Panc1 (cell line): Measurements from ENCODE around the gene CARMIL3. TPM values are rescaled to one million over a fixed set of nuclear protein-coding genes. Genes with fewer than 3 reads are reported as not detected.
"Not testable (repeated sequence)": the region's sequence is repeated elsewhere in the genome, so short reads cannot be mapped to it uniquely, and the experiment has no call there.

ENCODE experiments used
- ATAC-seq: fragments of 200-7000 bp; cut with Tn5 transposase; 2 replicates; pipeline ENCODE4 v1.9.1; 2020; ENCODE audit warnings: mild to moderate bottlenecking, moderate library complexity
- BruUV-seq: library from RNA; stranded (reverse); fragments of 400-500 nt; replicated peaks from 2 replicates; lab custom pipeline; 2021; lab: Mats Ljungman, UMichigan
- CTCF ChIA-PET: fragments of 300-600 bp; sonication (Branson Sonifier 250); formaldehyde crosslinking; loops from one replicate; lab custom pipeline; 2022; ENCODE audit warnings: antibody characterized with exemption; lab: Charles Lee
- POLR2A ChIA-PET: fragments of 300-600 bp; sonication (Branson Sonifier 250); formaldehyde crosslinking; loops from one replicate; lab custom pipeline; 2022; ENCODE audit warnings: antibody characterized with exemption; lab: Charles Lee
- DNase-seq: peaks from one replicate; pipeline ENCODE4 v3.0.0-alpha.2; 2010; ENCODE audit warnings: low read depth, low spot score
- H3K27ac ChIP-seq: 2 replicates; pipeline ENCODE4 v1.5.1; 2011; ENCODE audit warnings: mild to moderate bottlenecking, low read length, inconsistent platforms
- H3K27me3 ChIP-seq: fragments of 200-500 bp; sonication (Bioruptor generic); 2 replicates; pipeline ENCODE4 v1.6.0; 2014; ENCODE audit warnings: low read length, inconsistent platforms; ENCODE audit not compliant: control insufficient read depth, insufficient read depth
- H3K36me3 ChIP-seq: fragments of 200-500 bp; sonication (Bioruptor generic); 2 replicates; pipeline ENCODE4 v1.5.1; 2014; ENCODE audit warnings: inconsistent platforms, mild to moderate bottlenecking, low read length, moderate library complexity; ENCODE audit not compliant: control insufficient read depth, insufficient read depth
- H3K4me1 ChIP-seq: 2 replicates; pipeline ENCODE4 v1.5.1; 2011; ENCODE audit warnings: inconsistent platforms, mild to moderate bottlenecking, low read length, moderate library complexity; ENCODE audit not compliant: control insufficient read depth, insufficient read depth
- H3K4me3 ChIP-seq, 2 experiments: 2 replicates each; pipeline ENCODE4 v1.5.1; 2011 to 2012; ENCODE audit warnings: low read depth in 2 of 2, low read length in 2 of 2, mild to moderate bottlenecking in 2 of 2, inconsistent platforms in 1 of 2, moderate library complexity in 1 of 2
- H3K9me3 ChIP-seq: fragments of 200-500 bp; sonication (Bioruptor generic); 2 replicates; pipeline ENCODE4 v1.5.1; 2014; ENCODE audit warnings: low read depth, mild to moderate bottlenecking, inconsistent platforms, low read length, moderate library complexity; ENCODE audit not compliant: control insufficient read depth, insufficient read depth
- CTCF ChIP-seq: fragments of 450-650 bp; IDR thresholded peaks from 2 replicates; pipeline ENCODE4 v1.5.1; 2017; ENCODE audit warnings: mild to moderate bottlenecking
- POLR2AphosphoS5 ChIP-seq: IDR thresholded peaks from 2 replicates; pipeline ENCODE4 v1.6.1; 2012; ENCODE audit warnings: mild to moderate bottlenecking, low read depth, low read length, moderate library complexity
- REST ChIP-seq, 2 experiments: IDR thresholded peaks; 2 replicates each; pipeline ENCODE4 v1.6.1; 2011 to 2012; ENCODE audit warnings: low read depth in 2 of 2, control low read depth in 1 of 2, low read length in 1 of 2, mild to moderate bottlenecking in 1 of 2, moderate library complexity in 1 of 2; ENCODE audit not compliant: insufficient read depth in 1 of 2
- SIN3A ChIP-seq: IDR thresholded peaks from 2 replicates; pipeline ENCODE4 v1.6.1; 2012; ENCODE audit warnings: low read depth, mild to moderate bottlenecking, low read length, moderate library complexity, borderline replicate concordance; ENCODE audit not compliant: insufficient read depth
- TCF7L2 ChIP-seq: IDR thresholded peaks from 2 replicates; pipeline ENCODE4 v1.6.1; 2011; ENCODE audit warnings: mild to moderate bottlenecking, low read depth, low read length, inconsistent platforms
- in situ Hi-C: cut with HindIII; loops from 2 replicates; pipeline ENCODE4 v1.10.0; 2016; ENCODE audit warnings: low sequenced_read_pairs, low pct_unique_long_range_greater_than_20kb
- intact Hi-C: fragments of 100-400 bp; cut with micrococcal nuclease; formaldehyde crosslinking; loops from one replicate; pipeline ENCODE4 v1.10.0; 2022; ENCODE audit not compliant: unreplicated experiment
- total RNA-seq: library from RNA; stranded (reverse); gene quantifications from one replicate; pipeline ENCODE4 v1.2.1, GENCODE V29; 2021; ENCODE audit not compliant: unreplicated experiment

Gene CARMIL3
- total RNA-seq, 1 experiment from 2014 or later: 0.15 TPM

GRCh38 chr14:24011051-24011450, 40.8 kb upstream of the CARMIL3 start:
- ChIA-PET CTCF (no interaction called here), POLR2A (no interaction called here)
- Histone ChIP-seq H3K27ac (no peak overlapping the region), H3K27me3 (no peaks in the 10 kb centered on the region), H3K4me3 (no peak overlapping the region), H3K9me3 (no peaks in the 10 kb centered on the region), H3K36me3 (no peaks in the 10 kb centered on the region), H3K4me1 (no peaks in the 10 kb centered on the region)
- BruUV-seq: no TSS peak
- ATAC-seq (no peak), DNase-seq (no peak)
- intact Hi-C loops (no loop called here), in situ Hi-C loops (no loop called here)
- no peak for TF ChIP-seq TCF7L2
- TF ChIP-seq SIN3A: no peak
- TF ChIP-seq CTCF: no peak
- no peak for TF ChIP-seq POLR2AphosphoS5
- no peak for TF ChIP-seq REST (IDR thresholded peaks at IDR 0.05; ENCODE audit: insufficient read depth in 1 of 2, low read depth in 2 of 2, low read length in 1 of 2)

GRCh38 chr14:24012726-24013273, 39.0 kb upstream of the CARMIL3 start:
- H3K27me3 ChIP-seq, ATAC-seq, H3K9me3 ChIP-seq, DNase-seq, H3K27ac ChIP-seq, CTCF ChIA-PET, POLR2A ChIA-PET, BruUV-seq, H3K4me1 ChIP-seq, H3K4me3 ChIP-seq, H3K36me3 ChIP-seq, intact Hi-C loops, in situ Hi-C loops: not testable (repeated sequence)

GRCh38 chr14:24013654-24014514, 37.9 kb upstream of the CARMIL3 start:
- no peaks in the 10 kb centered on the region for H3K4me1 ChIP-seq
- H3K27me3 ChIP-seq: no peaks in the 10 kb centered on the region
- POLR2A ChIA-PET: no interaction called here
- ATAC-seq (peak; percentile 91; the same call in 1 of the 2 replicates), DNase-seq (peak; percentile 54)
- intact Hi-C loops (loop anchor here (2.0 kb wide), 1 partner anchor 77 kb away; no protein-coding TSS in a partner anchor), in situ Hi-C loops (no loop called here)
- TF ChIP-seq CTCF (peak; percentile 81), TCF7L2 (no peak), SIN3A (no peak), POLR2AphosphoS5 (no peak), REST (IDR thresholded peaks at IDR 0.05; ENCODE audit: insufficient read depth in 1 of 2, low read depth in 2 of 2, low read length in 1 of 2) (no peak)
- CTCF ChIA-PET: no interaction called here
- no peaks in the 10 kb centered on the region for H3K36me3 ChIP-seq
- no peak overlapping the region for H3K27ac ChIP-seq
- no TSS peak for BruUV-seq
- H3K4me3 ChIP-seq: no peak overlapping the region
- H3K9me3 ChIP-seq: no peaks in the 10 kb centered on the region
